Vagina (tissue), 2 donors: ENCODE results near the gene LURAP1L. TPM values are rescaled to one million over a fixed set of nuclear protein-coding genes. Genes with fewer than 3 reads are reported as not detected.

ENCODE experiments used
- DNase-seq, 2 donors: peaks; one replicate each; pipeline ENCODE4 v3.0.0-alpha.2; 2017; ENCODE audit errors: extremely low spot score in 2 of 2
- H3K27ac ChIP-seq: fragments of 200-600 bp; sonication (generic); one replicate; pipeline ENCODE4 v1.5.1; 2019
- H3K27me3 ChIP-seq: fragments of 200-600 bp; sonication (generic); one replicate; pipeline ENCODE4 v1.5.1; 2019
- H3K36me3 ChIP-seq, 2 donors: fragments of 200-600 bp; sonication (generic); one replicate each; pipeline ENCODE4 v1.5.1; 2017 to 2019
- H3K4me1 ChIP-seq: fragments of 200-600 bp; sonication (generic); one replicate; pipeline ENCODE4 v1.5.1; 2019
- H3K4me3 ChIP-seq, 2 donors: fragments of 200-600 bp; sonication (generic); 1 replicate in 1 of 2; 2 replicates in 1 of 2; pipeline ENCODE4 v1.5.1; 2016 to 2019
- H3K9me3 ChIP-seq: fragments of 200-600 bp; sonication (generic); one replicate; pipeline ENCODE4 v1.5.1; 2019
- POLR2A ChIP-seq, 2 donors: fragments of 450-650 bp; IDR thresholded peaks; one replicate each; pipeline ENCODE4 v1.6.1; 2017; ENCODE audit warnings: antibody characterized with exemption in 2 of 2, mild to moderate bottlenecking in 2 of 2, moderate library complexity in 2 of 2
- POLR2AphosphoS5 ChIP-seq, 2 donors: sonication (generic); formaldehyde crosslinking; IDR thresholded peaks; one replicate each; pipeline ENCODE4 v1.9.0; 2017; ENCODE audit warnings: antibody characterized with exemption in 2 of 2, mild to moderate bottlenecking in 2 of 2, low read depth in 1 of 2; ENCODE audit not compliant: insufficient read depth in 1 of 2
- intact Hi-C: fragments of 100-400 bp; cut with DNase I; formaldehyde crosslinking; loops from one replicate; pipeline ENCODE4 v1.15.1; 2023
- total RNA-seq: library from RNA; depleted of rRNA; stranded (reverse); fragments of >200 nt; gene quantifications from one replicate; pipeline ENCODE4 v1.2.3, GENCODE V29; 2016
- TF ChIP-seq, protein P1 (sequence below), 3 experiments: fragments of 450-650 bp in 2 of 3; fragments of 200-600 bp in 1 of 3; sonication (generic) in 1 of 3; IDR thresholded peaks; one replicate each; pipeline ENCODE4 v1.5.1; 2017 to 2019; ENCODE audit warnings: antibody characterized with exemption in 3 of 3, mild to moderate bottlenecking in 2 of 3, moderate library complexity in 2 of 3

LURAP1L gene
- total RNA-seq, 1 donor from 2014 or later: 14.5 TPM

- Histone ChIP-seq H3K27ac (no peak overlapping the region), H3K9me3 (no peaks in the 10 kb centered on the region), H3K36me3 (no peaks in the 10 kb centered on the region), H3K4me1 (peaks cover 16% of the 10 kb centered on the region), H3K4me3 (no peak overlapping the region), H3K27me3 (no peaks in the 10 kb centered on the region)
- intact Hi-C loops: no loop called here
- TF ChIP-seq, protein P1, sequence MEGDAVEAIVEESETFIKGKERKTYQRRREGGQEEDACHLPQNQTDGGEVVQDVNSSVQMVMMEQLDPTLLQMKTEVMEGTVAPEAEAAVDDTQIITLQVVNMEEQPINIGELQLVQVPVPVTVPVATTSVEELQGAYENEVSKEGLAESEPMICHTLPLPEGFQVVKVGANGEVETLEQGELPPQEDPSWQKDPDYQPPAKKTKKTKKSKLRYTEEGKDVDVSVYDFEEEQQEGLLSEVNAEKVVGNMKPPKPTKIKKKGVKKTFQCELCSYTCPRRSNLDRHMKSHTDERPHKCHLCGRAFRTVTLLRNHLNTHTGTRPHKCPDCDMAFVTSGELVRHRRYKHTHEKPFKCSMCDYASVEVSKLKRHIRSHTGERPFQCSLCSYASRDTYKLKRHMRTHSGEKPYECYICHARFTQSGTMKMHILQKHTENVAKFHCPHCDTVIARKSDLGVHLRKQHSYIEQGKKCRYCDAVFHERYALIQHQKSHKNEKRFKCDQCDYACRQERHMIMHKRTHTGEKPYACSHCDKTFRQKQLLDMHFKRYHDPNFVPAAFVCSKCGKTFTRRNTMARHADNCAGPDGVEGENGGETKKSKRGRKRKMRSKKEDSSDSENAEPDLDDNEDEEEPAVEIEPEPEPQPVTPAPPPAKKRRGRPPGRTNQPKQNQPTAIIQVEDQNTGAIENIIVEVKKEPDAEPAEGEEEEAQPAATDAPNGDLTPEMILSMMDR (IDR thresholded peaks at IDR 0.05): no peak
- TF ChIP-seq POLR2A (IDR thresholded peaks at IDR 0.05) (no peak), POLR2AphosphoS5 (IDR thresholded peaks at IDR 0.05; ENCODE audit: insufficient read depth in 1 of 2, low read depth in 1 of 2) (no peak)
- no peak for DNase-seq
Observed at GRCh38 chr9:12808569-12808968, 33.7 kb downstream of the LURAP1L start.

DNA sequence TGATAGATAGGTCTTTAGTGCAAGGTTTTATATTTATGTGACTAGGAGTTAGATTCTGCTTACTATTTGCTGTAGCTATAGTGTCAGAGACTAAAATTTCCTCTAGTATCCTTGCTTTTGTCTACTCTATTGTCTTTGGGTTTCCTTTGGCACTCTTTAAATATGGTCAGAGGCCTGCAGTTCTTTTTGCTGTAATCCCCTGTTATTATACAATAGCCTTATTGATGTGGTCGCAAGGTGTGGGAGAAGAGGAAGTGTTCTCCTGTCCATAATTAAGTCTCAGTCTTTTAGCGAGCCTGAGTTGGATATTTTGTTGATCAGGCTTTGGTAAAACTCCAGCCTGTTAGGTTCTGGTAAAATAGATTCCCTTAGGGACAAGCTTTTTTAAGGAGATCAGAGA, 34.9 kb downstream of the LURAP1L start:
- DNase-seq: no peak
- Histone ChIP-seq H3K4me3 (no peak overlapping the region), H3K9me3 (no peaks in the 10 kb centered on the region), H3K27me3 (no peaks in the 10 kb centered on the region), H3K4me1 (peaks cover 26% of the 10 kb centered on the region), H3K36me3 (no peaks in the 10 kb centered on the region), H3K27ac (no peak overlapping the region)
- intact Hi-C loops: loop anchor here (10.0 kb wide), 1 partner anchor 55 kb away; no protein-coding TSS in a partner anchor
- TF ChIP-seq POLR2A (IDR thresholded peaks at IDR 0.05) (no peak), POLR2AphosphoS5 (IDR thresholded peaks at IDR 0.05; ENCODE audit: insufficient read depth in 1 of 2, low read depth in 1 of 2) (no peak)
- TF ChIP-seq, protein P1 (IDR thresholded peaks at IDR 0.05): no peak

DNA sequence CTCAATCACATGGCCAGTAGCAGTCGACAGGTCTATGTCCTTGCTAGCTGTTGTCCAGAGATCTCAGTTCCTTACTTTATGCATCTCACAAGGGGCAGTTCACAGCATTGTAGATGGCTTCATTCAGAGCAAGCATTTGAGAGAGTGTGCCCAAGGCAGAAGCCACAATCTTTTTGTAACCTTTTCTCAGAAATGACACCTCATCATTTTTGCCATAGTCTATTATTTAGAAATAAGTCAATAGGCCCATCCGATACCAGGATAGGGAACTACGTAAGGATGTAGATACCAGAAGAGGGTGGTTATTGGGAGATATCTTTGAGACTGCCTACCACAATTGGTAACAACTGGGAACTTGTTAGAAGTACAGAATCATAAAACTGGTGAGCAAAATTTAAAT, 37.1 kb downstream of the LURAP1L start:
- no peak overlapping the region for H3K27ac ChIP-seq
- no peaks in the 10 kb centered on the region for H3K36me3 ChIP-seq
- H3K4me1 ChIP-seq: peaks cover 34% of the 10 kb centered on the region
- DNase-seq: no peak
- no peak overlapping the region for H3K4me3 ChIP-seq
- H3K27me3 ChIP-seq: no peaks in the 10 kb centered on the region
- no peaks in the 10 kb centered on the region for H3K9me3 ChIP-seq
- intact Hi-C loops: loop anchor here (10.0 kb wide), 1 partner anchor 57 kb away; no protein-coding TSS in a partner anchor
- no peak for TF ChIP-seq POLR2A (IDR thresholded peaks at IDR 0.05)
- TF ChIP-seq, protein P1 (IDR thresholded peaks at IDR 0.05): no peak
- TF ChIP-seq POLR2AphosphoS5 (IDR thresholded peaks at IDR 0.05; ENCODE audit: insufficient read depth in 1 of 2, low read depth in 1 of 2): no peak

GRCh38 chr9:12812710-12813109, 37.9 kb downstream of the LURAP1L start:
- intact Hi-C loops: loop anchor here (10.0 kb wide), 1 partner anchor 58 kb away; no protein-coding TSS in a partner anchor
- Histone ChIP-seq H3K4me3 (no peak overlapping the region), H3K9me3 (no peaks in the 10 kb centered on the region), H3K27me3 (no peaks in the 10 kb centered on the region), H3K36me3 (no peaks in the 10 kb centered on the region), H3K27ac (peak overlapping the region; percentile 25), H3K4me1 (peaks cover 39% of the 10 kb centered on the region)
- TF ChIP-seq POLR2A (IDR thresholded peaks at IDR 0.05) (no peak), POLR2AphosphoS5 (IDR thresholded peaks at IDR 0.05; ENCODE audit: insufficient read depth in 1 of 2, low read depth in 1 of 2) (no peak)
- TF ChIP-seq, protein P1 (IDR thresholded peaks at IDR 0.05): no peak
- no peak for DNase-seq

- Histone ChIP-seq H3K4me1 (peaks cover 47% of the 10 kb centered on the region), H3K4me3 (no peak overlapping the region), H3K36me3 (no peaks in the 10 kb centered on the region), H3K27me3 (no peaks in the 10 kb centered on the region), H3K9me3 (no peaks in the 10 kb centered on the region), H3K27ac (peak overlapping the region; percentile 79)
- DNase-seq: no peak
- intact Hi-C loops: loop anchor here (10.0 kb wide), 1 partner anchor 59 kb away; no protein-coding TSS in a partner anchor
- TF ChIP-seq, protein P1 (IDR thresholded peaks at IDR 0.05): no peak
- TF ChIP-seq POLR2AphosphoS5 (IDR thresholded peaks at IDR 0.05; ENCODE audit: insufficient read depth in 1 of 2, low read depth in 1 of 2) (no peak), POLR2A (IDR thresholded peaks at IDR 0.05) (no peak)
Observed at GRCh38 chr9:12813533-12813932, 38.7 kb downstream of the LURAP1L start.
